Measurements from ENCODE around the gene SPDYE6. TPM values are rescaled to one million over a fixed set of nuclear protein-coding genes. Genes with fewer than 3 reads are reported as not detected.

SPDYE6 gene
- polyA plus RNA-seq, 1 donor (not counting 4 experiments of a cell fraction or from before 2014, with no cell fraction given): not detected

- Histone ChIP-seq H3K9ac (ENCODE audit: control insufficient read depth, extremely low read depth, insufficient read depth, low read length) (no peak overlapping the region), H3K79me2 (ENCODE audit: control insufficient read depth, insufficient read depth, low read length) (no peaks in the 10 kb centered on the region), H3K4me2 (ENCODE audit: control insufficient read depth, extremely low read depth, insufficient read depth, low read depth, low read length) (no peak overlapping the region), H3K27me3 (ENCODE audit: control insufficient read depth, extremely low read depth, insufficient read depth, low read length) (peaks cover 15% of the 10 kb centered on the region), H4K20me1 (ENCODE audit: control insufficient read depth, extremely low read depth, insufficient read depth, low read length) (peaks cover 4% of the 10 kb centered on the region), H3K4me3 (ENCODE audit: control insufficient read depth in 2 of 3, extremely low read depth in 1 of 3, insufficient read depth in 2 of 3, low read depth in 1 of 3, low read length in 3 of 3) (no peak overlapping the region), H3K36me3 (ENCODE audit: control insufficient read depth in 2 of 2, extremely low read depth in 1 of 2, insufficient read depth in 2 of 2, low read length in 2 of 2) (no peaks in the 10 kb centered on the region), H3K9me1 (ENCODE audit: control insufficient read depth, extremely low read depth, insufficient read depth, low read length) (no peaks in the 10 kb centered on the region), H2AFZ (ENCODE audit: control insufficient read depth, low read length) (no peak overlapping the region), H3K27ac (ENCODE audit: control insufficient read depth, insufficient read depth, low read length) (no peak overlapping the region), H3K4me1 (ENCODE audit: control insufficient read depth, extremely low read depth, insufficient read depth, low read length) (peaks cover 6% of the 10 kb centered on the region), H3K9me3 (ENCODE audit: control insufficient read depth, low read depth, low read length) (no peaks in the 10 kb centered on the region)
- DNase-seq (ENCODE audit: low read depth, low spot score): peak; percentile 56
- dilution Hi-C loops (cut with MboI; ENCODE audit: extremely low pct_ligation_motif_present, low sequenced_read_pairs): no loop called here
- peak; percentile 34 for FAIRE-seq
- TF ChIP-seq EZH2 (IDR thresholded peaks at IDR 0.05; ENCODE audit: low read length) (no peak), CTCF (optimal IDR thresholded peaks at IDR 0.05 in 1 of 3, IDR thresholded peaks at IDR 0.05 in 1 of 3, conservative IDR thresholded peaks at IDR 0.05 in 1 of 3; ENCODE audit: extremely low read depth in 1 of 3, insufficient read depth in 2 of 3, low read length in 3 of 3) (peak in 2 of 3 experiments; percentile 16 to 21)
Observed at GRCh38 chr7:102318482-102318971, 37.7 kb downstream of the SPDYE6 start.

- no peaks in the 10 kb centered on the region for H3K9me3 ChIP-seq (ENCODE audit: control insufficient read depth, low read depth, low read length)
- no peaks in the 10 kb centered on the region for H3K9me1 ChIP-seq (ENCODE audit: control insufficient read depth, extremely low read depth, insufficient read depth, low read length)
- no peak overlapping the region for H3K27ac ChIP-seq (ENCODE audit: control insufficient read depth, insufficient read depth, low read length)
- peaks cover 6% of the 10 kb centered on the region for H3K4me1 ChIP-seq (ENCODE audit: control insufficient read depth, extremely low read depth, insufficient read depth, low read length)
- no peak overlapping the region for H3K4me3 ChIP-seq (ENCODE audit: control insufficient read depth in 2 of 3, extremely low read depth in 1 of 3, insufficient read depth in 2 of 3, low read depth in 1 of 3, low read length in 3 of 3)
- H3K36me3 ChIP-seq (ENCODE audit: control insufficient read depth in 2 of 2, extremely low read depth in 1 of 2, insufficient read depth in 2 of 2, low read length in 2 of 2): no peaks in the 10 kb centered on the region
- no peak overlapping the region for H2AFZ ChIP-seq (ENCODE audit: control insufficient read depth, low read length)
- no peaks in the 10 kb centered on the region for H3K79me2 ChIP-seq (ENCODE audit: control insufficient read depth, insufficient read depth, low read length)
- no peak overlapping the region for H3K4me2 ChIP-seq (ENCODE audit: control insufficient read depth, extremely low read depth, insufficient read depth, low read depth, low read length)
- dilution Hi-C loops (cut with MboI; ENCODE audit: extremely low pct_ligation_motif_present, low sequenced_read_pairs): no loop called here
- DNase-seq (ENCODE audit: low read depth, low spot score) (no peak), FAIRE-seq (no peak)
- no peak overlapping the region for H3K9ac ChIP-seq (ENCODE audit: control insufficient read depth, extremely low read depth, insufficient read depth, low read length)
- TF ChIP-seq CTCF (optimal IDR thresholded peaks at IDR 0.05 in 1 of 3, IDR thresholded peaks at IDR 0.05 in 1 of 3, conservative IDR thresholded peaks at IDR 0.05 in 1 of 3; ENCODE audit: extremely low read depth in 1 of 3, insufficient read depth in 2 of 3, low read length in 3 of 3): no peak
- no peak for TF ChIP-seq EZH2 (IDR thresholded peaks at IDR 0.05; ENCODE audit: low read length)
- H3K27me3 ChIP-seq (ENCODE audit: control insufficient read depth, extremely low read depth, insufficient read depth, low read length): peaks cover 12% of the 10 kb centered on the region
- peaks cover 4% of the 10 kb centered on the region for H4K20me1 ChIP-seq (ENCODE audit: control insufficient read depth, extremely low read depth, insufficient read depth, low read length)
Observed at GRCh38 chr7:102317231-102318059, 38.8 kb downstream of the SPDYE6 start.
